ENCODE results near the gene HOXD9.

Gene HOXD9

DNA sequence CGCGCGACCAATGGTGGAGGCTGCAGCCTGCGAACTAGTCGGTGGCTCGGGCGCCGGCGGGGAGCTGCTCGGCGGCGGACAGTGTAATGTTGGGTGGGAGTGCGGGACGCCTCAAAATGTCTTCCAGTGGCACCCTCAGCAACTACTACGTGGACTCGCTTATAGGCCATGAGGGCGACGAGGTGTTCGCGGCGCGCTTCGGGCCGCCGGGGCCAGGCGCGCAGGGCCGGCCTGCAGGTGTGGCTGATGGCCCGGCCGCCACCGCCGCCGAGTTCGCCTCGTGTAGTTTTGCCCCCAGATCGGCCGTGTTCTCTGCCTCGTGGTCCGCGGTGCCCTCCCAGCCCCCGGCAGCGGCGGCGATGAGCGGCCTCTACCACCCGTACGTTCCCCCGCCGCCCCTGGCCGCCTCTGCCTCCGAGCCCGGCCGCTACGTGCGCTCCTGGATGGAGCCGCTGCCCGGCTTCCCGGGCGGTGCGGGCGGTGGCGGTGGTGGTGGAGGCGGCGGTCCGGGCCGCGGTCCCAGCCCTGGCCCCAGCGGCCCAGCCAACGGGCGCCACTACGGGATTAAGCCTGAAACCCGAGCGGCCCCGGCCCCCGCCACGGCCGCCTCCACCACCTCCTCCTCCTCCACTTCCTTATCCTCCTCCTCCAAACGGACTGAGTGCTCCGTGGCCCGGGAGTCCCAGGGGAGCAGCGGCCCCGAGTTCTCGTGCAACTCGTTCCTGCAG, at the start of gene HOXD9:
HOXD9 (plus strand) TSS at position 37 of the 728 bp plus-strand sequence; CDS start at position 87, 50 bp downstream.
- DNase-seq = no peak

DNA sequence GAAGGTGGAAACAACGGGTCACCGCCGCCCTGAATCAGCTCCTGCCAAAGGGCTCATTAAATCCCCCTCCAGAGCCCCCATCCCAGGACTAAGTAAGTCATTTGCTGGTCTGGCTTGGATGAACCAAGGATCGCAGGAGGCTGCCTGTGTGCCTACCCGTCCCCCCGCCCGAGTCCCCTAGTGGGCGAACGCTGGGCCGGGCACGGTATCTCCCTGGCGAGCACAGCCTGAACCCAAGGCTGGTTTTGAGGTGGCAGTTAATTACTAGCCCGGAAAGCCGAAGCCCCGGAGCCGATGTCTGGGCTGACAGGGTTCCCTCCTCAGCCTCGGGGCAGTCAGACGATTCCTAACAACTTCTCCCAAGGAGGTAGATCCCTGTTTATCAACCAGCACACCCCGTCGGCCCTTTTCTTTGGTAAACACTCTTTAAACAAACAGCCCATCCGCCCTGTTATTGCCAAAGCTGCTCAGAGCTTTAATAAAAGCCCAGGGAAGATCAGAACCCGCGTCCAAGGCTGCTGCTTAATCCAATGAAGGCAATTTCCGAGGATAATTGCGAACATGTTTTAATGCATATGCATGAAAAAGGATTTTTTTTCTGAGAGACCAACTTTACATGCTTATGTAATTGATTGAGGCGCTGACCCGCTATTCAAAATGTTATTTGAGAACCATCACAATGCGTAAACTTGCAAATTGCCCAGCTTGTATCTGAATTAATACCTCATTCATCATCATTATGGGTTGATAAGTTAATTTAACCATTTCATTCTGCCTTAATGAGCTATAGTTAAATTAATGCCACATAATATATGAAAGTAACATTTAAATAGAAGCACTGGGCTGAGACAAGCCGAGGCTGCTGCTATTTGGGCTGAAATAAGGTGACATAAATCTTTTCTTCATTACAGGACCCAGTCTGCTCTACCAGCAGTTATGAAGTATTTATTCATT, 49.3 kb upstream of the HOXD9 start:
- no peak for DNase-seq

DNA sequence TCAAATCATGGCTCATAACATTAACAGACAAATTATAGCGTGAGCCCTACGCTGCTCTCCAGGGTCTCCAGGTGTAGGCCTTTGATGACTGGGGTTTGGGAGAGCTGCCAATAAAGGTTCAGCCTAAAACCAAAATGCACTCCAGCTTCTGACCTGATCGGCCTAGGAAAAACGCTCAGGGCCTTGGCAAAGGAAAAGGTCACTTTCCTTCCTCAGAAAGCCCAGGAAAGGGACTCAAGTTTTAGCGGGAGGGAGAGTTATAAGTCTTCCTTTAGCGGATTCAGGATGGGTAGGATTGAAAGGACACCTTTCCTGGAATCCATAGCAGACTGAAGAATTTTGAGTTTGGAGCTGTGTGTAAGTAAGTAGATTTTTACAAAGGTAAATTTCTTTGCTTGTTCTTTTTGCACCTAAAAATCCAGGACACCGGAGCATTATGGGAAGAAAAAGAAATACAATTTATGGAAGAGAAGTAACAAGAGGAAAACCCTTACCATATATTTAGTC, 47.5 kb upstream of the HOXD9 start:
- no peak for DNase-seq

DNA sequence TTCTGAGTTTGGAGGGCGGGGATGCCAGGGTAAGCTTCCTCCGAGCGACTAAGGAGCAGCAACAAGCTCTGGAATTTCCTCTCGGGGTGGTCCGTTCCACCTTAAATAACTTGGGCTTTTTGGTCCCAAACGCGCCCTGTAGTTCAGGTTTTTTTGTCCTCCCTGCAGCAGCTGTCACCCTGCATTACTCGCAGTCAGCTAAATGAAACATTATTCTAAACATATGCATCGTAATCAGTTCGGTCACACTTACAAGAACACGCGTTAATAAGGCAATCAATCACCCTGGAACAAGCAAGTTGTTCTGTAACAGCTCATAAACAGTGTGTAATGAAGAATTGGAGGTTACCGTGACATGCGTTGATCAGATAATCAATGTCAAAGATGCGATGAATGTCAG, 47.0 kb upstream of the HOXD9 start:
- DNase-seq = no peak

DNA sequence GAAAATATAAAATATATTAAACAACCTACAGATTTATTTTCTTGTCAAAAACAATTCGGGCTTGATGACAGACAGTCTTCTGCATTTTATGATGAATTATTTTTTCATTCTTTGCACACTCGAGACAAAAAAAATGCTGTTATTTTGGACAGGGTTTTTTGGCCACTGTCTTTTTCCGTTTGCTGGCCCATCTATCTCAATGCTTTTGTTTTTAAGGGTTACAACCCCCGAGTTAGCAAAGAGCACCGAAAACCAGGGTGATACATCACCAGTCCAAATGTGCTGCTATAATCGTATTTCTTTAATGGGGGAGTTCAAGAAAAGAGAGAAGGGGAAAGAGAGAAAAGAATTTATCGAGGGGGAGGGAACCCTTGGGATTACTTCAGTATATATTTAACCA, 46.5 kb upstream of the HOXD9 start:
- no peak for DNase-seq

DNA sequence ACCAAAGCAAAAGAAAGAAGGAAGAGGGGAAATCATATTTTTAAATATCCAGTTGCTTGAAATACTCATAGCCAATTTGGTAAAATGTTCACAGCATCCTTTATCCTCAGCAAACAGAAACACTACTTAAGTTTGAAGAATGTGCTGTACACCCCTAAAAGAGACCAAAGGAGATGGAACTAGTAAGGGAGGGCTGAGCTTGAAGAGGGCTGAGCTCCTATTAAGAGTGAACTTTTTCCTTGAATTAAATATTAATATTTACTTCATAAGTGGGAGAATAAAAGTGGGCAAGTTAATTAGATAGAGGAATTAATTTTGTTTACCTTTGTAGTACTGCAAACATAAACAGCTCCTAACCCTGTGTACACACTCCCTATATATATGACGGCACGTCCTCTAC, 45.7 kb upstream of the HOXD9 start:
- no peak for DNase-seq

DNA sequence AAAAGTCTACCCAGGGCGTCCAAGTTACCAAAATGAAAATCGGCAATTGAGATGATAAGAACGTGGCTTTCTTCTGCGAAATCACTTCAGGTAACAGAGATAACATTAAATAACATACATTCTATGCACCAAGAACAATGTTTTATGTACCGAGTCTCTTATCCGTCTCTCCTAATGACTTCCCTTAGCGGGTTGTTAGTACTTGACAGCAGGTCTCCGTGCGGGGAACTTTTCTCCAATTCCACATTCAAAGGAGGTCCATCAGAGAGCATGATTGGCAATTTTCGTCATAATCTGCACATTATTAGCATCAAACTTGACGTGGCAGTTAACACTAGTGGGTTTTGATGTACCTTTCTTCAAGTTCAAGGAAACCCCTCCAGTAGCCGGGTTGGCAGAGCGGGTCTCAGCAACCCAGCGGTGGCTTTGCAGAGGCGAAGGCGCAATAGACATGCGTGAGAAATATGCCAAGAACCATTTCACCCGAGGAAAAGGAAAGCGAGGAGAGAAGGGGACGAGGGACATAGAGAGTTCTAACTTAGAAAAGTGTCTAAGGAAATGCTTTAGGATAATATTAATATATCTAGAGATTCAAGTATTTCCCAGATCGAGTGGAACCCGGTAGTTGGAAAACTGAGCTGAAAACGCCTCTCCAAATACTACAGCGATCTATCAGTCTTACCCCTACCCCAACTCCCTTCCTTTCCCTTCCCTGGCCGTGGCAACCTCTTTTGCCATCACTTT, 43.8 kb upstream of the HOXD9 start:
- no peak for DNase-seq

DNA sequence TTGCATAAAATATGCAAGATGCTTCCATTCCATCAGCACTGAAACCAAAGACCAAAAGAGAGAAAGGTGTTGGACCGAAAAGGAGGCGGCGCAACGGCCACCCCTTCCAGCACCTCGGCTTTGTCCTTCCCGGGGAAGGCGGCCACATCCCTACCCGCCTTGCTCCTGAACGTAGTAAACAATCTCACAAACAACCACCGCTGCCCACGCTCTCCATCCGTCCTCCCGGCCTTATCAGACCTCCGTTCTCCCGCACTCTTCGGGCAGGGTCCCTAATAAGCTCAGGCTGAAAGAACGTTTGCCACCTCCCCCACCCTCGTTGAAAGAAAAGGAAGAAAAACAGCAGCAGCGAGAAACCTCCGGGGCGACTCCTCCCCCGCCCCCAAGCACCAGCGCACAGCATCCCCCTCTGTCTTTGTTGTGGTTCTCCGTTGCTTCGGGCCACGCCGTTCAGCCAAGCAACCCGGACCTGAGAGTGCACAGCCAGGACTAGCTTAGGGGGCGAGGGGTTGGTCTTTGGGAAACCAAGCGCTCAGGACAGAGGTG, 43.2 kb upstream of the HOXD9 start:
- no peak for DNase-seq

DNA sequence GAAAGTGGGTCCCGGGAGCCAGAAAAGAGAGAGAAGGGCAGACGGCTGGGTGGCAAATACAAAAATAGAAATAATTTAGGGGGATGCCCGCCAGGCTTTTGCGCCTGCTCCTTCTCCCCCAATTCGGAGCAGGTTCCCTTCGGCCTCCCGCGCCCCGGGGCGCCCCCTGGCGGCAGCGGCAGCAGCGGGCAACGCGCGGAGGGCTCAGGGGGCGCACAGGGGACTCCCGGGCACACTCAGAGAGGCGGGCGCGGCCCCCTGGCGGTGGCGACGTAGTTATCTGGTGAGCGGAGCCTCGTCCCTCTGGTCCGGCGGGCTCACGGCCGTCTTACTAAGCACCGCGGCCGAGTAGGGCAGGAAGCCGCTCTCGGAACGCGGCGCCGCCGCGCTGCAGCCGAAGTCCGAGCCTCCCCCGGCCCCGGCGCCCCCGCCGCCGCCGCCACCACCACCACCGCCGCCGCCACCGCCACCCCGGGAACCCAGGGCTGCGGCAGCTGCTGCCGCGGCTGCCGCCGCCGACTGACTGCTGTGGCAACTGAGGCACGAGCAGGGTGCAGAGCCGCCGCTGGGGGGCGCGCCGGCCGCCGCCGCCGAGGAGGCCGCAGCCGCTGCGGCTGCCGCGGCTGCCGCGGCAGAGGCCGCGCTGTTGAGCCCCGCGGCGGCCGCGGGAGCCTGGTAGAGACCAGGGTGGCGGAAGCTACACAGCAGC, 42.5 kb upstream of the HOXD9 start:
- peak; percentile 59 for DNase-seq

DNA sequence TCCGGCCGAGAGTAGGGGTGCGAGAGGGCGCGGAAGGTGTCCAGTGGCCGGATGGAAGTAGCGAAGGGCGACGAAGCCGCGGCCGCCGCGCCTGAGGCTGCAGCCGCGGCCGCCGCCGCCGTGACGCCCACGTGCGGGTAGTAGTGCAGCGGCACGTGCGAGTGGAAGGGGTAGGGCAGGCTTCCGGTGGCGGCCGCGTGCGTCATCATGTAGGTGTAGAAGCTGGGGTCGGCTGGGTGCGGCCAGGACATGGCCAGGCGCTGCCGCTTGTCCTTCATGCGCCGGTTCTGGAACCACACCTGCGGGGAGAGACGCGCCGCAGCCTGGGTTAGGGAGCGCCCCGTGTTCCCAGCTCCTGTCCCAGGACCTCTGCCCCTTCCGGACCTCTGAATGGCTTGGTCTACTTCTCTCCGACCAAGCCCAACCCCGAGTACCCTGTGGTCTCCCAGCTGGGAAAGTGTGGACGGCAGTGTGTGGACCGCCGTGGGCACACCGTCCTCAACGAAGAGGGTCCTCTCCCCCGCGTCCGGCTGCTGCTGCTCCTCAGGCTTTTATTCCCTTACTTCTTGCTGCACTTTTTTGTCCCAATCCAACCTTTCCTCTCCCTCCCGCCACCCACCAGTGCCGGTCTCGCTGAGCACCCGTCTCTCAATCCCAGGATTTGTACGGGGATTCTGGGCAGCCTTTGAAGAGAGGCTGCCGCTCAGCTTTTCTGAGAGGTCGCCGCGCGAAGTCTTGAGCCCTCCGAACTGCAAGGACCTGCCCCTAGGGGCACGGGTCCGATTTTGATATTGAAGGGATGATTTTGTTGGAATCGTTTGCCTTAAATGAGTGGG, 41.8 kb upstream of the HOXD9 start:
- DNase-seq = no peak

DNA sequence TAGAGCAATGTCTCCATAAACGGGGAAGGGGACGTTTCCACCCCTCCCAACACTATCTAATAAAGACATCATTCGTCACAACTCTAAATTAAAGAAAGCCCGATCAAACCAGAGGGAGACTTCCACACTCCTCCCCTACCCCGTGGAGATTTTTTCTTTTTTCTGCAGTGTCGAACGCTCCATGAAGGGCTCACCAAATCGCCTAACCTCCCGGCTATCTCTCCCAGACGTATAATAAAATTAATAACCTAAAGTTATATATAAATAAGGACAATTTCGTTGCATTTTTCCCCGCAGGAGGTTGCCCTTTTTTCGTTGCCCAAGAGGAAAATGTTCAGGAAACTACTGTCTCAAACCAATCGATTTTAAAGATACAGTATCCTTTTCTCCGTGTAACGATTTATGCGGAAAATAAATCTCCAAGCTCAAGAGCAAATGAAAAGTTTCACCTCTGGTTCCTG, 41.1 kb upstream of the HOXD9 start:
- no peak for DNase-seq

DNA sequence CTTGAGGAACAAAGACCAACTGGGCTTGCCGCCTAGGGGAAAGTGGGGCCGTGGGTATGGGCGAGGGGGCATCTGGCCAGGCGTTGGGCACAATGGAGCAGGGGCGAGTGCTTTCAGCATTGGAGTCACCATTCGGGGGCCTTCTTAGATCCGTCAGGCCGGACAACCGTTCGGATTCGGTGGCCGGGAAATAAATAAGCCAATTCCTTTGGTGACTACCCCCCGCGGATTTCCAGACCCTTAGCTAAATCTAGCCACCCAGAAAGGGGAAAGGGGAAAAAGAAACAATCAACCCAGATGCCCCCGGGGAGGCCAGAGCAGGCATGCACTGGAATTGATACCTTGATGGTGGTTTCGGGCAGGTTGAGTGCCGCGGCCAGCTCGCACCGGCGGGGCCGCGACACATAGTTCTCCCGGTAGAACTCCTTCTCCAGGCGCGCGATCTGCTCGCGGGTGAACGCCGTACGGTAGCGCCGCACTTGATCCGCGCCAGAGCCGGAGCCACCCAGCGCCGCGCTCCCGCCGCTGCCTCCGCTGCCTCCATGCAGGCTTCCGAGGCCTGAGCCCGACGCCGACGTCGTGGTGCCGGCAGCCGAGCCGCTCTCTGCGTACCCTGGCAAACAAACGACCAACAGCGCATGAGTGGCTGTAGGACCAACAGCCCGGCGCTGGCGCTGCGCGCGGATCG, 40.5 kb upstream of the HOXD9 start:
- DNase-seq = no peak

DNA sequence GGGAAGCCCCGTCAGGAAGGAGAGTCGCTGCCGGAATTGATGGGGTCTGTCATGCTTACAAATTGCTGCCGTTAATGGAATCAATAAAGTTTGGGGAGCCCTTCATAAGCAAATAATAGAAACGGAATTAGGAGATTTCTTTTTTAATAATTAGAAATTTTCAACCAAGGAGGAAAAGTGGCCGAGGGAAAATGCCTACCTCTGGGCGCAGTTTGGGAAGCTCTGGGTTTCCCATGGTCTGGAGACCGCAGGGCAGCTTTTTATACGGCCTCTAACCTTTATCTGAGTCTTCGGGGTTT, 40.0 kb upstream of the HOXD9 start:
- no peak for DNase-seq

DNA sequence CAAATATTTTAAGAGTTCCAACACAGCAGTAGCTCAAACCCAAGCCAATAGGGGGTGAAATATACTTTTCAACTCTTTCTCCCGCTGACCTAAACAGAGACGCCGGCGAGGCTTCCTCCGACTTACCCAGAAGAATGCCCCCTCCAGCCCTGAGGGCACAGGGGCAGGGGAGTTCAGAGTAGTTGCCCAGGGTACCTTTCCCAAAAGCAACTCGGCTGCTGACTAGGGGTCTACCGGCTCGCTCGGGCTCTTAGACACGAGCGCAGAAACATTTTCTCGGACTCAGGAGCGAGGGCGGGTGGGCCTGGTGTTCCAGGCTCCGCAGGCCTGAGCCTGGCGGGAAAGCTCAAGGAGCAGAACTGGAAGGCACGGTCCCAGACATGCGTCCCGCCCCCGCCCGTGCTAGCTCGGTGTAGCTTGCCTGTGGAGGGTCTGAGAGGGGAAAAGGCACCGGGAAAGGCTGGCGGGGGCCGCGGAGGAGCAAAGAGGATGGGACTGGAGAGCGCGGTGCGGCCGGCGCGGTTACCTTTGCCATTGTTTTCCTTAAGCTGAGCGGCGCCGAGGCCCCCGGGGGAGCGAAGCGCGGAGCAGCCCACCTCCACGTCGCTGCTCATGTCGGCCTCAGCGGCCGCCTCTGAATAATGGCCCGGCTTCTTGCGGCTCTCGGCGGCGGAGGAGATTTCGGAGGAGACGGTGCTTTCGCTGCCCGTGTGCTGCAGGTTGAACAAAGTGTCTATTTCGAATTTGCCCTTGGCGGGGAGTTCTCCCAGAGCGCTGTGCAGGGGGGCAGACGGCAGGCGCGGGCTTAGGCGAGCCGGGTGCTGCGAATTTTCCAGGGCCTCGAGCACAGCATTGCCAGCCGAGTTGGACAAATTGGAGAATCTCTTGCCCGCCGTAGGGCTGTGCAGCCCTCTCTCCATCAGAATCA, 39.4 kb upstream of the HOXD9 start:
- no peak for DNase-seq

DNA sequence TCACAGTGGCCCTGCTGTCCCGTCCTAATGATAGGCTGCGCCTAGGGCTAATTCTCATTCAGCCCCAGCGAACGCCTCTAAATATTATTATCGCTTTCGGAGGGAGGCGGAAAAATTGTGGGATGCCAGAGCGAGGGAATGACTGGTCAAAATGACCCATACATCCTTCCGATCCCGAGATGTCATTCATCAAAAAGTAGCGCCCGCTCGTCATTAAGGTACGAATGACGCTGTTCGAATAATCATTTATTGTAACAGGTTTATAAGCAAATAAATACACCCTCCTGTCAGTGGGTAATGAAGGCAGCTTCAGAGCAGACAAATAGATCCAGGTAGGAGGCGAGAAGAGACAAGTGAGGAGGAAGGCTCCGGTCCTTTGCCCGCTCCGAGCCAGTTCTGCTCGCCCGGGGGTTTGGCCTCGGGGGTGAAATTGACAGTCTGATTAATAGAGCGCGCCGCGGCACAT, 38.7 kb upstream of the HOXD9 start, which contains the start of gene EVX2:
EVX2 (minus strand) TSS at position 167 of the 466 bp plus-strand sequence. CDS start 186 bp downstream, outside the sequence.
- no peak for DNase-seq

DNA sequence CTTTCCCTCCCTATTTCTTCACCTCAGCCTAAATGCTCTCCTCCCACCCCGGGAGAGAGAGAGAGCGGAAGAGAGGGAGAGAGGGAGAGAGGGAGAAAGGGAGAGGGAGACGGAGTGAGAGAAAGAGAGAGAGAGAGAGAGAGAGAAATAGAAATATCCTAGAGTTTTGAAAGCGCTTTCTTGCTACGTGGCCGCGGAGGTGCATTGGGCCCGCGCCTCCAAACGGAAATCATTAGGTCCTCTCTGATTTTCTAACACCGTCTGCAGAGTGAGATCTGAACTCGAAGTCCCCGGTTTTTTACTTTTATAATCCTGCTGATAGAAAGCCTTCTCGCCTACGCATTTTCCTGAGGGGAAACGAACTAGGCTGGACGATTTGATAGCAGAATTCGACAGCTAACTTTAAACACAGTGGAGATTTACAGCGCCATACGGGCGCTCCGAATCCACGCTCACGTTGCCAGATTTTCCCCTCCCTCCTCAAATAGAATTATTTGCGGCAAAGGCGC, 37.9 kb upstream of the HOXD9 start:
- no peak for DNase-seq

DNA sequence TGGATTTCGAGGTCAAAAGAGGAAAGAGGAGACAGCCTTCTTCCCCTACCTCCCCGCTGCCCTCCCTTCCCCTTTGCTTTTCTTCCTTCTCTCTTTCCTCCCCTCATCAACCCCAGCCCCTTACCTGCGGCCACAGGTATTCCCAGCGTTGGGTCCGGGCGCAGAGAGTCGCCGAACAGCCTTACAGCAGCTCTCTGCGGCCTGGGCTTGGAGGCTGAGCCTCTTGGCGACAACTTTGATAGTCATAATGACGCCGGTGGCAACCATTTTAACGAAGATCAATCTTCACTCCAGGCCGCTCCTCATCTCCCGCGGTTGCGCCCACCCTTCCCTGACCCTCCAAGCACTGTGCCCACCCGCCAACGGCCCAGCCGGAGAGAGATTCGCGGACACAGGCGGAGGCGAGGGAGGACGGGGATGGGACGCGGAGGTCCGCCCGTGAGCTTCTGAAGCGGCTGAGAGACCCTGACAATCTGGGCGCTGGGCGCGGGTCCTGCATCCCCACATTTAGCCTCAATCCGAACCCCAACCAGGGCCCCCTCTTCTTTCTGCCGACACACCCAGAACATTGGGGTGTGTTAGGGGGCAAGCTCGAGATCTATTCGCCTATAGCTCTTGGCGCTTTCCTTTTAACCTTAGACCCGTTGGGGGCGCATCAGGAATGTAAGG, 37.3 kb upstream of the HOXD9 start:
- DNase-seq = no peak

Data from fibroblast of skin of right quadriceps (primary cell).